Activated T-cell treated with anti-CD3 and anti-CD28 coated beads for 4 hours (primary cell): Measurements from ENCODE around the gene AOPEP.

Experiments
- DNase-seq: peaks from one replicate; pipeline ENCODE4 v3.0.0-alpha.2; 2020

AOPEP gene

GRCh38 chr9:94726495-94727191 is at the start of gene AOPEP:
AOPEP (plus strand) TSS chr9:94726699; CDS start chr9:94759784, 33,085 bp downstream.
- peak; percentile 99 for DNase-seq

DNA sequence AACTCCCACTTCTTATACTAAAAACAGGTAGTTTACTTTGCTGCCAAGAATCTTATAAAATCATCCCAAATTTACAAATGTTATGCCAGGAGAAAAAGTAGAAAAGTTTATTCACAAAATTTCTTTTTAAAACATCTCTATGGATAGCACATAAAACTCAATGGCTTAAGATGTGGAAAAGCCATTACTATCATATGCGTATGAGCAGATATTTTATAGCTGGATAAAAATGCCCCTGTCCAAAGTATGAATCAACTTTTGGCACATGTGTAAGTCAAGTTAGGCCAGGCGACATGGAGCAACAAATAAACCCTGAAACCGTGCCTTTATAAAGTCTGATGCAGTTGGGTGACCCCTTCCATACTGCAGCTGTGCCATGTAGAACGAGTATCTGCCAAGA is 48.6 kb upstream of the AOPEP start:
- no peak for DNase-seq

DNA sequence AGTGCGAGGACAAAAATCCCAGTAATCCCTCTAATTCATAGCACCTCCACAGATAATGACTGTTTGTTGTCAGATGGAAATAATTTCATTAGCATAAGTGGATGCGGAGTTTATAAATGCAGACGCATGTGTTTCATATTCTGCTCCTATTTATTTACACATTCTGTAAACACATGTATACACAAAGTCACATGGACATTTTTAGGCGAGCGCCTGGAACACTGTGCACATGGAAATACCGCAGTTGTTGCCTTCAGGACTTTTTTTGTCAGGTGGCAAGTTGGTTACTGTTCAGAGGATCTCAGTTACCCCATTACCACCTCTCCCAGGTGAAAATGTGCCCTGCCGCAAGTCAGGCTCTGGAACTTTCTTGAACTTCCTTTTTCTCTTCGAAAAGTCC is 46.9 kb upstream of the AOPEP start:
- no peak for DNase-seq

DNA sequence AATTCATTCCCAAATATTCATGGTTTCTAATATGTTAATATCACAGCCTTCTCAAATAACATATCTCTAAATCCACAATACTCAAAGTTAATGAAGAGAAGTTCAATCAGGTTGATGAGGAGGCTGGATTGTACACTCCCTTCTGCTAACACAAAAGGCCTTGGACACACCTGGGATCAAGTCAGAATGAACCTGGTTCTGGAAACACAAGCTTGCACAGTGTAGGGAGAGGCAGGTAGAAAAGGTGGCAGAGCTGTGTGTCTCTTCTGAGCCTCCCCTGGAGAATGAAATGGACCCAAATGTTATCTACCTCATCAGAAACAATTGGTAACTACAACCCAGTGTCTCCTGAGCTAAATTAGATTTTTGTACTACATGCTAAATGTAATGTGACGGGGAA is 46.5 kb upstream of the AOPEP start:
- no peak for DNase-seq

DNA sequence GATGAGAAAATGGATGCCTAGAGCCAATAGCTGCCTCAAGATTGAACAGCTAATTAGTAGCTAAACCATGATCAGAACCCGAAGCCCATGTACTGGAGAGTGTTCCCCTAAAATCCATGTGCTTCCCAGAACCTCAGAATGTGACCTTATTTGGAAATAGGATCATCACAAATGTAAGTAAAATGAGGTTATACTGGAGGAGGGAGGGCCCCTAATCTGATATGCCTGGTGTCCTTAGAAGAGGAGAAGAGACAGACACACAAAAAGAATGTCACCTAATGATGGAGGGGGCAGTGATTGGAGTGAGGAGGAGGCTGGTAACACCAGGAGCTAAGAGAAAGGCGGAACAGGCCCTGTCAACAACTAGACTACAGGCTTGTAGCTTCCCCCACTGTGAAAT is 45.9 kb upstream of the AOPEP start:
- no peak for DNase-seq

DNA sequence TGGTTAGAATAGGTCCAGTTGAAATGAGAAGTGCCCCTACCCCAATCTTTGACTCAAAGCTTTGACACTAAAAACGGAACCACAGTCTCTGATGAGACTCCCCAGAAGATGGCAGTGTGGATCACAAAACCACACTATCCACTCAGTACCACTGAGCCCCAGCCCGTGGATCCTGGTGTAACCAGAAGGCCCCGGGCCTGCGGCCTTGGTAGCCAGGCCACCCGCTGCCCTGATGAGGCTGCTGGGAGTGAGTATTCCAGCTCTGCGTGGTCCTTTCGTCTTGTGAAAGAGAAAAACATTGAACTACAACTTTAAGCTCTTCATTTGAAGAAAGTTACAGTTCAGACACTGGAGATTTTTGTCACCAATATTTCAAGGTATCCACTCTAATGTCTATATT is 45.0 kb upstream of the AOPEP start:
- peak; percentile 35 for DNase-seq

DNA sequence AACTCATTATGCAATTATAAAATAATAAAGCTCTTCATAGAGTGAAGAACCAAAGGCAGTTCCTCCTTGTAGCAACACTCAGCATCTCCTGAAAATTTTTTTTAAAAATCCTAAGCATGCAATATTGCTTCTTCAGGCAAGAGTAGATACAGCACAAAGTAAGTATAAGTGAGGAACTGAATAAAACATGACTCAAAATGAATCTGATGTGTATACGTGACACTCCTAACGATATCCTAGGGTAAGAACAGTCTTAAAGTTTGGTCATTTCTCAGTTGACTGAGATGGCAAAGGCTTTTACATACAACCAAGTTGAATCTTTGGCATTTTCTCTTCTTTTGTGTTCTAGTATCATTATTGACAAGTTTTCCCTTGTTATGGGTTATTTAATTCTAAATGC is 41.1 kb upstream of the AOPEP start:
- DNase-seq: no peak

DNA sequence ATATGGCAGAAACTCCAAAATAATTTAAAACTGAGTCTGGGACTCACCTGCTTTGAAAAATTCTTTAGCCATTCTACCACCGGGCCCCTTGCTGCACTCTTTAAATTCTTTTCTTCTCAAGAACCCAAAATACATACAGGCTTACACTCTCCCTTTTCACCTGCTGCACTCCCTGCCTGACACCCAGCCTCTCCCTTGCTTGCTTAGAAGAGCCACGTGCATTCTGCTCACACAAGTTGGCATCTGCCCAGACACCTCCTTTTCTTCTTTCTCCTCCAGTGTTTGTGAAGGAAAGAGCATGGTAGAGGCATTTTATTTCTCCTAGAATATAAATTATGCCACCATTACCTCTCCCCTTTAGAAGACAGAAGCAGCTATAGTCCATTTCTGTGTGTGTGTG is 39.0 kb upstream of the AOPEP start:
- DNase-seq: no peak

GRCh38 chr9:94690344-94690743 is 36.2 kb upstream of the AOPEP start:
- no peak for DNase-seq

DNA sequence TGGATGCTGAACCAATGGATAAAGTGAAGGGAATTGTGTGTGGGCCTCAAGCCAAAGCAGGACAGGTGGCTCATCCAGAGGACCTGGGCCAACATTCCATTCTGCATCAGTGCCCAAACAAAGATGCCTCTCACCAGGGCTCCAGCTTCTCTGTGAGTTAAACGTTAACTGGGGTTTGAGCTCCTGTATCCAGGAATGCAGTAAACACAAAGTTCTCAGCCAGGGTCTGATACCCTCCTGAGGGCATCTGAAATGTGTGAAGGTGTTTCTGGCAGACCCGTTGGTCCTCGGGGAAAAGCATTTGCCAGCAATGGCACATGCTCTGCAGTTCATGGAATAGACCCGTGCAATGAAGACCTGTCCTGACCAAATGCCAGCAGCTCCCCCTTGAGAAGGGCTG is 33.9 kb upstream of the AOPEP start:
- no peak for DNase-seq

DNA sequence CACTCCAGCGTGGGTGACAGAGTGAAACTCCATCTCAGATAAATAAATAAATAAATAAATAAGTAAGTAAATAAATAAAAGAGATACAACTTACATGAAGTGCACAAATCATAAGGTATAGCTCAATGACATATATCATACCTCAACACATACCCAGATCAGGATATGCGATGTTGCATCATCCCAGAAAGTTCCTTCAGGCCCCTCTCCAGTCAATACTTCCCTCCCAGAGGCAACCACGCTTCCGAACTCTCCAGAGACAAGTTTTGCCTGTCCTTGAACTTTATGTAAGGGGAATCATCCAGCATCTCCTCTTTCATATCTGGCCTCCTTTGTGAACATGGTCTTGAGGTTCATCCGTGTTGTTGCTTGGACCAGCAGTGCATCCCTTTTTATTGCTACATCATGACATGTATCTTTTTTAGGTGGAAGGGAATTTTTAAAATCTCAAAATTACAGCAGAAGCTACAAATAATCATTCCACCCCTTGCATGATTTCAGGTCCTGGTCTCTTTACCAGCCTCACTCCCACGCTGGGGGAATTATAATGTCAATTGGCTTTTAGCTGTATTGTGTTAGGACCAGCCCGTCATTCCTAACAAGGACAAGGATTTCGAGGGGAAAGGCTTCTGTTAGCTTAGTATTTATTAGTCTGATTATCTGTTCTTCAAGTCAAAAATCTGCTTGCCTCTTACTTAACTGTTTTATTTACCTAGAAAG is 32.9 kb upstream of the AOPEP start:
- no peak for DNase-seq

- no peak for DNase-seq
These were observed 30.0 kb upstream of the AOPEP start for GRCh38 chr9:94696545-94696944.

- no peak for DNase-seq
These were observed 28.4 kb upstream of the AOPEP start for GRCh38 chr9:94697972-94698581.

- no peak for DNase-seq
These were observed 26.7 kb upstream of the AOPEP start for GRCh38 chr9:94699715-94700373.

DNA sequence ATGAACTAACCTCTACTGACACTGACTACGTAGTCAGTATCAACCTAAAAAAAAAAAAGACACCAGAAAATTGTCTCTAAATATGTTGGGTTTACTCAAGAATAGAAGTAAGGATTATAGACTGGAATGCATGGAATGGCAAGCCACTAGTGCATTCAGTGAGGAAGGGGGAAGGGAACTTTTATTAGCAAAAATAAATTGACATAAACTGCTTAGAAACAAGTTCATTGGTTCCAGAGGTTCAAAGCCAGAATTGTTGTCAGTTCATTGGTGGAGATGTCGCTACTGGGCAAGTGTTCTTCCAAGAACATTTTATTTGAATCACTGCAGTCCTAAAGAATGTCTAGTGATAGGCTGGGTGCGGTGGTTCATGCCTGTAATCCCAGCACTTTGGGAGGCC is 26.1 kb upstream of the AOPEP start:
- no peak for DNase-seq

- DNase-seq: no peak
These were observed 22.9 kb upstream of the AOPEP start for GRCh38 chr9:94703488-94704140.

- no peak for DNase-seq
These were observed 21.3 kb upstream of the AOPEP start for GRCh38 chr9:94705162-94705702.

- DNase-seq: no peak
These were observed 19.6 kb upstream of the AOPEP start for GRCh38 chr9:94706922-94707321.

GRCh38 chr9:94713436-94714215 is 12.9 kb upstream of the AOPEP start:
- no peak for DNase-seq

DNA sequence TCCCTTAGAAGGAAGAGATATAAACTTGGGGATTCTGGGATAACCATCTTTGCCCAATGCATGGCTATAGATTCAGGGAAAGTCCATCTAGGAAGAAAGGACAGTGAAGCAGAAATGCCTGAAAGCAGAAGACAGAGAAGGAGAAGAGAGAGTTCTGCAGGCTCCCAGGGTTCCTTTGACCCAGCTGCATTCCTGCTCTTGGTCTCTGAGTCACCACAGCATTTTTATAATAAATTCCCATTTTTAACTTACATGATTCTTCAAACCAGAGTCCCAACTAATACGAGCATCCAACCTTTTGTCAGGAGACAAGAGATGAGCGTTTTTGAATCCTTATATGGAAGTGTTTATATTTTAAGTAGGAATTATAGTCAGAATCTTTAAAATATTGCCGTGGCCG is 12.0 kb upstream of the AOPEP start:
- DNase-seq: no peak

DNA sequence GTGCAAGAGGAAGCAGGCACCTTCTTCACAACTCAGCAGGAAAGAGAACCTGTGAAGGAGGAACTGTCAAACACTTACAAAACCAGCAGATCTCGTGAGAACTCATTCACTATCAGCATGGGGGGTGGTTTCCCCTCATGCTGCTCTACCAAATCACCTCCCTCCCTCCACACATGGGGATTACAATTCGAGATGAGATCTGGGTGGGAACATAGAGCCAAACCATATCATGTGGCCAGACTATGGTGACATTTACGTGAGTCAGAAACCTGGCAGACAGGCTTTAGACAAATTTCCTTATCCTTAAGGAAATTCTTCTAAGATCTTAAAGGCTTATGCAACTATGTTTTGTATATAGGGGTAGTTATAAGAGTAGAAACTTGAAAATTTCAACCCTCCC is 8.7 kb upstream of the AOPEP start:
- no peak for DNase-seq

DNA sequence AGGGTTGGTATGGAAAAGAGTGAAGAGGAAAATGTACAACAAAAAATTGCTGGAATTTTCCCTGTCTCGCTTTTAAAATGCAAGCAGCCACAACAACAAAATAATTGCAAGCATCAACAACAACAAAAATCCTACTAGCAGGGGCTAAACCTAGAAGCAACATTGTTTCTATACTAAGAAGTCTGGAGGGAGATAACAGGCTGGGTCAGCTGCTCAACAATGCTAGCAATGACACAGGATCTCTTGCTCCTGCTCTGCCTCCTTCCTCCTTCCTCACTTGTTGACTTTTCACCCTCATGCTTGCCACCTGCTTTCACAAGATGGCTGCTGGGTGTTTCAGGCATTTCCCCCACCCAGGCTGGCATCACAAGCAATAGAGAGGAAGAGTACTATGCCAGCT is 7.6 kb upstream of the AOPEP start:
- DNase-seq: no peak
